ENCODE data around the gene RTTN. TPM values are rescaled to one million over a fixed set of nuclear protein-coding genes. Genes with fewer than 3 reads are reported as not detected.

RTTN gene
- total RNA-seq, 4 donors from 2014 or later = 23.7 to 38.7 (median 25.4) TPM

DNA sequence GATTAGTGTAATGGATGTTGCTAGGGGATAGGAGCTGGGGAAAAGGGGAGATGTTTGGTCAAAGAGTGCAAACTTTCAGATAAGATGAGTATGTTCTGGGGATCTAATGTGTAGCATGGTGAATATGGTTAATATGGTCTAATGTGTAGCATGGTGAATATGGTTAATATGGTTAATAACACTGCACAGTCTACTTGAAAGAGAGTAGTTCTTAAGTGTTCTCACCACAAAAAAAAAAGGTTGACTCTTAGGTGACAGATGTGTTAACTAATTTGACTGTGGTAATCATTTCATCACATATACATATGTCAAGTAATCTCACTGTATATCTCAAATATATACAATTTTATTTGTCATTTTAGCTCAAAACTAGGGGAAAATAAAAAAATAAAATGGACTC lies 136.5 kb downstream of the RTTN start:
- Histone ChIP-seq H3K27ac (no peak overlapping the region), H3K36me3 (peaks cover 0 to 6% (median 0%) of the 10 kb centered on the region in 3 donors)

DNA sequence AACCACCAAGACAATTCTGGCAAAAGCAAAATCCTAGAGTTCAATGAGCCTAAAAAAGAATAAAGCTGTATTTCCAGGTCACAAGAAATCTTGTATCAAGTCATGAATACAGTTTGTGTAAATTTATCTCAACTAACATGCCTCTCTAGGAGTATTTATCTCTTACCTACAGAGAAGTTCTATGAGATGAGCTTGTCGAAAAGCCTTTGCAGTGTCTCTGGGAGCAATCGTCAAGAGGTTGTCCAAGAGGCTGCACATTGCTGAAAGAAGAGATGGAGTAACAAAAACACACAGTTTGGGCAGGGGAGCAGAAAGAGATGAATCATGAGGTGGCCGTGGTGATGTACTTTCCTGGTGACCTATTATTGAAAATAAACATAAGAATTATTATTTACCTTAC lies 145.8 kb downstream of the RTTN start:
- no peak for DNase-seq (ENCODE audit: low spot score in 2 of 2)
- no peak overlapping the region for H3K4me3 ChIP-seq

More for the DNA sequence above, 136.5 kb downstream of the RTTN start:
- no peaks in the 10 kb centered on the region for H3K4me1 ChIP-seq
- no peak overlapping the region for H3K4me3 ChIP-seq
- TF ChIP-seq POLR2A (IDR thresholded peaks at IDR 0.05) = no peak
- no peak for TF ChIP-seq EP300 (IDR thresholded peaks at IDR 0.05)
- TF ChIP-seq, protein P1, sequence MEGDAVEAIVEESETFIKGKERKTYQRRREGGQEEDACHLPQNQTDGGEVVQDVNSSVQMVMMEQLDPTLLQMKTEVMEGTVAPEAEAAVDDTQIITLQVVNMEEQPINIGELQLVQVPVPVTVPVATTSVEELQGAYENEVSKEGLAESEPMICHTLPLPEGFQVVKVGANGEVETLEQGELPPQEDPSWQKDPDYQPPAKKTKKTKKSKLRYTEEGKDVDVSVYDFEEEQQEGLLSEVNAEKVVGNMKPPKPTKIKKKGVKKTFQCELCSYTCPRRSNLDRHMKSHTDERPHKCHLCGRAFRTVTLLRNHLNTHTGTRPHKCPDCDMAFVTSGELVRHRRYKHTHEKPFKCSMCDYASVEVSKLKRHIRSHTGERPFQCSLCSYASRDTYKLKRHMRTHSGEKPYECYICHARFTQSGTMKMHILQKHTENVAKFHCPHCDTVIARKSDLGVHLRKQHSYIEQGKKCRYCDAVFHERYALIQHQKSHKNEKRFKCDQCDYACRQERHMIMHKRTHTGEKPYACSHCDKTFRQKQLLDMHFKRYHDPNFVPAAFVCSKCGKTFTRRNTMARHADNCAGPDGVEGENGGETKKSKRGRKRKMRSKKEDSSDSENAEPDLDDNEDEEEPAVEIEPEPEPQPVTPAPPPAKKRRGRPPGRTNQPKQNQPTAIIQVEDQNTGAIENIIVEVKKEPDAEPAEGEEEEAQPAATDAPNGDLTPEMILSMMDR (IDR thresholded peaks at IDR 0.05) = no peak
- no peaks in the 10 kb centered on the region for H3K9me3 ChIP-seq
- no peak for DNase-seq (ENCODE audit: low spot score in 2 of 2)
- H3K27me3 ChIP-seq = no peaks in the 10 kb centered on the region

DNA sequence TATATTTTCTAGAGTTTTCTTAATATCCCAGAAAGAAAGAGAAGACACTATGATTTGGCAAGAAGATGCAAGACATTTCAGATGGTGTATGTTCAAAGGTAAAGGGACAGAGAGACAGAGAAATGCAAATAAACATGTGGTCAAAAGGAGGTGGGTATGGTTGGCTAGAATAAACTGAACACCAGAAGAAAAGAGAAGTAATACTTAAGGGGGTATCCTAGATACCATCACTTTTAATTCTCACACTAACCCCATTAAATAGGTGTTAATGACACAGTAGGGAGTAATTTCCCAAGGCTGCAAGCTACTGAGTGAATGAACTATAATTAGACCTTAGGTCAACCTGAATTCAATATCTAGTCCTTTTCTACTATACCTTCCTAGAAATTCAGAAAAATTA lies 146.6 kb downstream of the RTTN start:
- Histone ChIP-seq H3K4me1 (no peaks in the 10 kb centered on the region), H3K36me3 (peaks cover 0 to 54% (median 4%) of the 10 kb centered on the region in 3 donors)
- DNase-seq (ENCODE audit: low spot score in 2 of 2) = no peak

More for the DNA sequence above, 145.8 kb downstream of the RTTN start:
- TF ChIP-seq EP300 (IDR thresholded peaks at IDR 0.05) (no peak), POLR2A (IDR thresholded peaks at IDR 0.05) (no peak)
- TF ChIP-seq, protein P1 (IDR thresholded peaks at IDR 0.05) = no peak
- no peak overlapping the region for H3K27ac ChIP-seq
- H3K36me3 ChIP-seq = peaks cover 0 to 48% (median 4%) of the 10 kb centered on the region in 3 donors
- no peaks in the 10 kb centered on the region for H3K9me3 ChIP-seq
- H3K27me3 ChIP-seq = no peaks in the 10 kb centered on the region
- no peaks in the 10 kb centered on the region for H3K4me1 ChIP-seq
- 96 to 97% methylated on average over 3 of the region's 3 CpGs for WGBS, 2 donors

DNA sequence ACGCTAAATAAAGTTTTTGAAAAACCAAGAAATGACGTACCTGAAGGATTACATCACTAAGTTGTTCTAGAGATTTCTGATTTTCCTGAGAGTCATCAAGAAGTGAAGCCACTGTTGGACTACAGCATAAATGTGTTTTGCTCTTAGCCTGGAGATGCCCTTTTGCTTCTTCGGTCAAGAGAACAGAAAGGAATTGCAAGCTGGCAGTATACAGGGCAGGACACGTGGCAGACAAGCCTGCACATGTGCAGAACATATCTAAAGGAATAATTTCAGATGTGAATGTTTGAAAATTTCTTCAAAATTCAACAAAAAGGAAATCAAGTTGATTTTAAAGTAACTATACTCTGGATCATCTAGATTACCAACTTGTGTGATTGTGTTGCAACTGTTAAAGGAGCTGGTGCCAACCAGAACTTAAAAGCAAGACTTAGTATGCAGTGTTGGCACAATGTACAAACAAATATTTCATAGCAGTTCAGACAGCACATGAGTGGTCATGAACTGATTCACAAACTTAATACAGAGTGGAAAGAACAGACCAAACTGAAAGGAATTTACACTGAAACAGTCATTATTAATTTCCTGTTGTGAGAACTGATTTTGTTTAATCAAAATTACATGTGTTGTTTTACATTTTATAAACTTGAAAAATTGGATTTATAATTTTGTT lies 157.4 kb downstream of the RTTN start:
- Histone ChIP-seq H3K4me3 (no peak overlapping the region), H3K36me3 (peaks cover 0 to 31% (median 0%) of the 10 kb centered on the region in 3 donors), H3K27ac (no peak overlapping the region), H3K27me3 (no peaks in the 10 kb centered on the region), H3K4me1 (peaks cover 0 to 9% (median 2%) of the 10 kb centered on the region in 4 donors), H3K9me3 (no peaks in the 10 kb centered on the region)
- TF ChIP-seq EP300 (IDR thresholded peaks at IDR 0.05) = no peak
- TF ChIP-seq, protein P1 (IDR thresholded peaks at IDR 0.05) = no peak
- no peak for TF ChIP-seq POLR2A (IDR thresholded peaks at IDR 0.05)
- no peak for DNase-seq (ENCODE audit: low spot score in 2 of 2)
- 75 to 77% methylated on average over 4 of the region's 4 CpGs for WGBS, 2 donors

More for the DNA sequence above, 146.6 kb downstream of the RTTN start:
- Histone ChIP-seq H3K27me3 (no peaks in the 10 kb centered on the region), H3K4me3 (no peak overlapping the region), H3K27ac (no peak overlapping the region), H3K9me3 (no peaks in the 10 kb centered on the region)
- no peak for TF ChIP-seq POLR2A (IDR thresholded peaks at IDR 0.05)
- TF ChIP-seq EP300 (IDR thresholded peaks at IDR 0.05) = no peak
- TF ChIP-seq, protein P1 (IDR thresholded peaks at IDR 0.05) = no peak

DNA sequence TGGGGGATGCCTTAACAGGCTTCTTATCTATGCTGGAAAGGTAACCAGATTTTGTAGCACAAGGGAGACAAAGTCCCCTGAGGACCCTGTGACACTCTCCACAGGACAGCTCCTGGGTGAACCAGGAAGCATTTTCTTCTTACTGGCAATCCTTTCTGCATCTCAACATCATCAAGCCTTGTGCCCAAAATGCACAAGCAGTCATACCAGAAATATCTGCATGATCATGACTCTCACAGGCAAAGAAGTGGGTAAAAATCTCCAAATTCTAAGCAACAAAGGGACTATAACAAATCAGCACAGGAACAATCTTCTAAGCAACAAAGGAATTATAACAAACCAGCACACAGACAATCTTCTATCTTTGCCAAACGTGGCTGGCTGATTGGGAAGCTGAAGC lies 158.7 kb downstream of the RTTN start:
- TF ChIP-seq, protein P1 (IDR thresholded peaks at IDR 0.05) = no peak
- no peak for TF ChIP-seq POLR2A (IDR thresholded peaks at IDR 0.05)
- no peak for TF ChIP-seq EP300 (IDR thresholded peaks at IDR 0.05)
- Histone ChIP-seq H3K27me3 (no peaks in the 10 kb centered on the region), H3K36me3 (peaks cover 0 to 23% (median 0%) of the 10 kb centered on the region in 3 donors), H3K4me3 (no peak overlapping the region), H3K27ac (no peak overlapping the region), H3K4me1 (peaks cover 0 to 9% (median 2%) of the 10 kb centered on the region in 4 donors), H3K9me3 (no peaks in the 10 kb centered on the region)
- 46% methylated on average over 1 of the region's 1 CpG for WGBS, 2 donors
- no peak for DNase-seq (ENCODE audit: low spot score in 2 of 2)
